K562 (cell line): Measurements from ENCODE around the gene SF3B3. TPM values are rescaled to one million over a fixed set of nuclear protein-coding genes. Genes with fewer than 3 reads are reported as not detected.

Experiments
- ATAC-seq: fragments of 200-7000 bp; cut with Tn5 transposase; 3 replicates; pipeline ENCODE4 v1.9.1; 2020; ENCODE audit warnings: moderate library complexity
- BruUV-seq: library from RNA; stranded (reverse); fragments of 400-500 nt; replicated peaks from 2 replicates; lab custom pipeline; 2021; lab: Mats Ljungman, UMichigan
- CTCF ChIA-PET: fragments of 300-600 bp; formaldehyde crosslinking; extraction: SDS; loops from one replicate; lab custom pipeline; 2021; ENCODE audit warnings: low intra/inter-chr PET ratio; lab: Yijun Ruan, JAX
- POLR2A ChIA-PET: fragments of 300-600, 350-650 bp; sonication (Branson Sonifier 250); formaldehyde crosslinking; extraction: SDS; loops from one replicate; lab custom pipeline; 2021; ENCODE audit warnings: antibody characterized with exemption, inconsistent platforms; lab: Yijun Ruan, JAX
- DNase-seq, 4 experiments: peaks; one replicate each; pipeline versions ENCODE4 v3.0.0 to v3.0.0-alpha.2; 2011 to 2018; ENCODE audit warnings: low spot score in 3 of 4, mixed read lengths in 3 of 4; ENCODE audit errors: extremely low read depth in 1 of 4
- FAIRE-seq: peaks from 2 replicates; lab custom pipeline; 2011; peaks lifted over from hg19 to GRCh38; lab: Jason Lieb, UNC
- H2AFZ ChIP-seq: 2 replicates; pipeline ENCODE4 v1.6.0; 2011; ENCODE audit warnings: low read depth, low read length, control low read depth, inconsistent platforms
- H3K27ac ChIP-seq: fragments of 200-600 bp; 3 replicates; pipeline ENCODE4 v1.8.0; 2011; ENCODE audit warnings: low read depth, mild to moderate bottlenecking, control low read depth, inconsistent platforms, low read length, moderate library complexity, mixed read lengths; ENCODE audit errors: extremely low read depth
- H3K27me3 ChIP-seq, 2 experiments: fragments of 300-600 bp in 1 of 2; 2 replicates in 1 of 2; 3 replicates in 1 of 2; pipeline versions ENCODE4 v1.6.0 to v1.8.0; 2011; ENCODE audit warnings: inconsistent platforms in 2 of 2, low read length in 2 of 2, mild to moderate bottlenecking in 1 of 2, mixed read lengths in 1 of 2, moderate library complexity in 1 of 2; ENCODE audit not compliant: control insufficient read depth in 2 of 2, insufficient read depth in 2 of 2
- H3K36me3 ChIP-seq: fragments of 300-600 bp; 3 replicates; pipeline ENCODE4 v1.8.0; 2011; ENCODE audit warnings: mild to moderate bottlenecking, low read length, inconsistent platforms; ENCODE audit not compliant: control insufficient read depth, insufficient read depth
- H3K4me1 ChIP-seq, 2 experiments: fragments of 200-600 bp in 1 of 2; replicated peaks in 1 of 2; 2 replicates in 1 of 2; 3 replicates in 1 of 2; pipeline versions ENCODE4 v1.5.1 to v1.8.0; 2011; ENCODE audit warnings: inconsistent platforms in 2 of 2, low read length in 2 of 2, mild to moderate bottlenecking in 1 of 2, mixed read lengths in 1 of 2, moderate library complexity in 1 of 2; ENCODE audit not compliant: control insufficient read depth in 2 of 2, insufficient read depth in 2 of 2
- H3K4me2 ChIP-seq: 2 replicates; pipeline ENCODE4 v1.6.1; 2011; ENCODE audit warnings: low read length, control low read depth, inconsistent platforms, mixed read lengths; ENCODE audit not compliant: insufficient read depth
- H3K4me3 ChIP-seq: fragments of 200-600 bp; sonication (generic), shearing (Covaris generic); 2 replicates; pipeline ENCODE4 v1.5.1; 2016; ENCODE audit warnings: control low read depth, inconsistent platforms
- H3K79me2 ChIP-seq: fragments of 200-600 bp; 3 replicates; pipeline ENCODE4 v1.8.0; 2011; ENCODE audit warnings: low read length, inconsistent platforms; ENCODE audit not compliant: control insufficient read depth, insufficient read depth
- H3K9ac ChIP-seq, 2 experiments: 2 replicates each; pipeline versions ENCODE4 v1.6.0 to v1.6.1; 2011; ENCODE audit warnings: low read depth in 2 of 2, low read length in 2 of 2, control low read depth in 1 of 2, inconsistent platforms in 1 of 2, mild to moderate bottlenecking in 1 of 2, mixed read lengths in 1 of 2; ENCODE audit not compliant: insufficient read depth in 1 of 2
- H3K9me1 ChIP-seq: one replicate; pipeline ENCODE4 v1.6.0; 2011; ENCODE audit warnings: inconsistent platforms, mild to moderate bottlenecking, low read length, moderate library complexity; ENCODE audit not compliant: control insufficient read depth, insufficient read depth
- H3K9me3 ChIP-seq: replicated peaks from 2 replicates; pipeline ENCODE4 v1.5.1; 2011; ENCODE audit warnings: low read depth, low read length, inconsistent platforms; ENCODE audit not compliant: control insufficient read depth, insufficient read depth
- H4K20me1 ChIP-seq: replicated peaks from 2 replicates; pipeline ENCODE4 v1.6.1; 2011; ENCODE audit warnings: low read length, inconsistent platforms, mixed read lengths; ENCODE audit not compliant: control insufficient read depth, insufficient read depth
- ADNP ChIP-seq: fragments of 200-800 bp; sonication (Bioruptor generic); IDR thresholded peaks from 2 replicates; pipeline ENCODE4 v1.6.1; 2016; ENCODE audit warnings: missing genetic modification characterization, missing compliant biosample characterization
- GATAD2B ChIP-seq: fragments of 450-650 bp; IDR thresholded peaks from 2 replicates; pipeline ENCODE4 v1.6.1; 2017; ENCODE audit warnings: mild to moderate bottlenecking, borderline replicate concordance
- HDAC8 ChIP-seq: fragments of 450-650 bp; IDR thresholded peaks from 2 replicates; pipeline ENCODE4 v1.6.1; 2016; ENCODE audit warnings: mild to moderate bottlenecking, missing genetic modification characterization, moderate library complexity, missing compliant biosample characterization
- HOXB6 ChIP-seq: fragments of 250-450 bp; sonication (Bioruptor Pico); IDR thresholded peaks from 2 replicates; pipeline ENCODE4 v1.5.1; 2022; ENCODE audit warnings: mild to moderate bottlenecking, borderline replicate concordance
- ILF3 ChIP-seq: fragments of 450-650 bp; IDR thresholded peaks from 2 replicates; pipeline ENCODE4 v1.6.1; 2018; ENCODE audit warnings: antibody characterized with exemption, mild to moderate bottlenecking, moderate library complexity, borderline replicate concordance
- KDM4B ChIP-seq, 2 experiments: fragments of 450-650 bp in 1 of 2; sonication (generic) in 1 of 2; IDR thresholded peaks; 2 replicates each; pipeline ENCODE4 v1.6.1; 2016 to 2017; ENCODE audit warnings: borderline replicate concordance in 2 of 2, antibody characterized with exemption in 1 of 2, low read depth in 1 of 2, mild to moderate bottlenecking in 1 of 2
- KLF6 ChIP-seq: fragments of 250-450 bp; sonication (Bioruptor Pico); IDR thresholded peaks from 2 replicates; pipeline ENCODE4 v1.4.0; 2020; ENCODE audit warnings: mild to moderate bottlenecking, moderate library complexity, borderline replicate concordance
- MEF2D ChIP-seq: conservative IDR thresholded peaks from 2 replicates; pipeline ENCODE4 v1.6.1; 2016; ENCODE audit warnings: low read depth, missing genetic modification characterization, missing compliant biosample characterization
- NCOA2 ChIP-seq, 2 experiments: fragments of 450-650 bp; IDR thresholded peaks; 2 replicates each; pipeline ENCODE4 v1.6.1; 2018; ENCODE audit warnings: mild to moderate bottlenecking in 2 of 2, moderate library complexity in 1 of 2; ENCODE audit not compliant: partially characterized antibody in 2 of 2
- PRPF4 ChIP-seq: fragments of 200-400 bp; formaldehyde crosslinking; IDR thresholded peaks from one replicate; pipeline ENCODE4 v1.6.1; 2017; ENCODE audit warnings: low read length, low read depth, mild to moderate bottlenecking; ENCODE audit not compliant: insufficient read depth, poor library complexity, severe bottlenecking
- RBM15 ChIP-seq: fragments of 200-400 bp; formaldehyde crosslinking; IDR thresholded peaks from 2 replicates; pipeline ENCODE4 v1.6.1; 2018; ENCODE audit warnings: mild to moderate bottlenecking, low read length, moderate library complexity; ENCODE audit not compliant: insufficient read depth
- RFX7 ChIP-seq: fragments of 250-450 bp; sonication (Bioruptor Pico); IDR thresholded peaks from 2 replicates; pipeline ENCODE4 v1.5.1; 2021; ENCODE audit warnings: mild to moderate bottlenecking
- RUNX1 ChIP-seq: sonication (generic); IDR thresholded peaks from 2 replicates; pipeline ENCODE4 v1.6.1; 2016; ENCODE audit warnings: antibody characterized with exemption, low read depth
- SMARCA5 ChIP-seq: fragments of 450-650 bp; IDR thresholded peaks from 2 replicates; pipeline ENCODE4 v1.6.1; 2016
- ZC3H8 ChIP-seq: fragments of 450-650 bp; IDR thresholded peaks from 2 replicates; pipeline ENCODE4 v1.6.1; 2017
- ZFP30 ChIP-seq: fragments of 250-450 bp; sonication (Bioruptor Pico); IDR thresholded peaks from 2 replicates; pipeline ENCODE4 v1.8.0; 2022; ENCODE audit warnings: moderate library complexity, mild to moderate bottlenecking, inconsistent platforms, borderline replicate concordance
- ZNF445 ChIP-seq: fragments of 250-450 bp; sonication (Bioruptor Pico); IDR thresholded peaks from 2 replicates; pipeline ENCODE4 v1.4.0; 2020; ENCODE audit warnings: low read depth, mild to moderate bottlenecking, moderate library complexity
- ZNF668 ChIP-seq: fragments of 250-450 bp; sonication (Bioruptor Pico); IDR thresholded peaks from 2 replicates; pipeline ENCODE4 v1.8.0; 2022; ENCODE audit warnings: mild to moderate bottlenecking, inconsistent platforms
- WGBS: fragments of 100-300 bp; shearing (Covaris generic); methylation state at CpG from one replicate; pipeline ENCODE4 v1.1.6; 2016; ENCODE audit warnings: low coverage, mixed read lengths; ENCODE audit not compliant: insufficient coverage; ENCODE audit errors: missing lambda C conversion rate; 5-methylcytosine and 5-hydroxymethylcytosine counted together
- in situ Hi-C: fragments of 300-500 bp; cut with MboI; formaldehyde crosslinking; loops from 4 replicates; pipeline ENCODE4 v1.15.0; 2018; ENCODE audit warnings: inconsistent platforms, mixed read lengths
- intact Hi-C: fragments of 100-400 bp; cut with micrococcal nuclease; formaldehyde crosslinking; loops from 2 replicates; pipeline ENCODE4 v1.14.2; 2022
- polyA plus RNA-seq, 8 experiments: library from polyadenylated mRNA; depleted of rRNA in 4 of 8; stranded (reverse) in 5 of 8; unstranded in 3 of 8; fragments of >200 nt; fragmentation: Nextera tagmentation in 2 of 8; fragmentation: Illumina TruSeq in 1 of 8; extraction: Ambion mirVana in 2 of 8; extraction: Trizol in 1 of 8; gene quantifications; 2 replicates each; pipeline versions ENCODE4 v1.2.1 to v1.2.3, GENCODE V29; 2011 to 2014; ENCODE audit warnings: inconsistent platforms in 1 of 8, missing spikeins in 1 of 8
- total RNA-seq, 7 experiments: library from RNA; depleted of rRNA in 6 of 7; stranded (reverse); fragments of >200 nt in 6 of 7; fragmentation: Illumina TruSeq in 2 of 7; extraction: Trizol in 2 of 7; gene quantifications; 2 replicates each; pipeline versions ENCODE4 v1.2.1 to v1.2.3, GENCODE V29; 2011 to 2021; ENCODE audit warnings: low replicate concordance in 1 of 7
- TF ChIP-seq, protein P1 (sequence below): fragments of 250-450 bp; sonication (Bioruptor Pico); IDR thresholded peaks from 2 replicates; pipeline ENCODE4 v1.4.0; 2020; ENCODE audit warnings: mild to moderate bottlenecking, moderate library complexity
- TF ChIP-seq, protein P2 (sequence below): sonication (generic); formaldehyde crosslinking; IDR thresholded peaks from 2 replicates; pipeline ENCODE4 v1.8.1; 2023; ENCODE audit warnings: mild to moderate bottlenecking, missing genetic modification reagents, moderate library complexity

The SF3B3 gene
- total and polyA plus RNA-seq, 9 of the 15 experiments (the other 6 are each of a cell fraction or from before 2014, with no cell fraction given) = 98.9 to 546 (median 221) TPM

DNA sequence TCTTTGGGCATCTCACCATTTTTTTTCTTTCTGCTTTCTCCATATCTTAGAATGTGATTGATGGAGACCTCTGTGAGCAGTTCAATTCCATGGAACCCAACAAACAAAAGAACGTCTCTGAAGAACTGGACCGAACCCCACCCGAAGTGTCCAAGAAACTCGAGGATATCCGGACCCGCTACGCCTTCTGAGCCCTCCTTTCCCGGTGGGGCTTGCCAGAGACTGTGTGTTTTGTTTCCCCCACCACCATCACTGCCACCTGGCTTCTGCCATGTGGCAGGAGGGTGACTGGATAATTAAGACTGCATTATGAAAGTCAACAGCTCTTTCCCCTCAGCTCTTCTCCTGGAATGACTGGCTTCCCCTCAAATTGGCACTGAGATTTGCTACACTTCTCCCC, 48.0 kb downstream of the SF3B3 start:
- Histone ChIP-seq H3K4me3 (no peak overlapping the region), H3K4me2 (no peak overlapping the region), H3K9ac (no peak overlapping the region), H3K36me3 (peaks cover 82% of the 10 kb centered on the region), H3K9me1 (no peaks in the 10 kb centered on the region), H3K79me2 (no peaks in the 10 kb centered on the region), H3K9me3 (no peaks in the 10 kb centered on the region), H2AFZ (no peak overlapping the region), H3K4me1 (no peaks in the 10 kb centered on the region; a peak in 1 of 5 replicates), H4K20me1 (peaks cover 24% of the 10 kb centered on the region), H3K27me3 (no peaks in the 10 kb centered on the region), H3K27ac (no peak overlapping the region)
- TF ChIP-seq, protein P1, sequence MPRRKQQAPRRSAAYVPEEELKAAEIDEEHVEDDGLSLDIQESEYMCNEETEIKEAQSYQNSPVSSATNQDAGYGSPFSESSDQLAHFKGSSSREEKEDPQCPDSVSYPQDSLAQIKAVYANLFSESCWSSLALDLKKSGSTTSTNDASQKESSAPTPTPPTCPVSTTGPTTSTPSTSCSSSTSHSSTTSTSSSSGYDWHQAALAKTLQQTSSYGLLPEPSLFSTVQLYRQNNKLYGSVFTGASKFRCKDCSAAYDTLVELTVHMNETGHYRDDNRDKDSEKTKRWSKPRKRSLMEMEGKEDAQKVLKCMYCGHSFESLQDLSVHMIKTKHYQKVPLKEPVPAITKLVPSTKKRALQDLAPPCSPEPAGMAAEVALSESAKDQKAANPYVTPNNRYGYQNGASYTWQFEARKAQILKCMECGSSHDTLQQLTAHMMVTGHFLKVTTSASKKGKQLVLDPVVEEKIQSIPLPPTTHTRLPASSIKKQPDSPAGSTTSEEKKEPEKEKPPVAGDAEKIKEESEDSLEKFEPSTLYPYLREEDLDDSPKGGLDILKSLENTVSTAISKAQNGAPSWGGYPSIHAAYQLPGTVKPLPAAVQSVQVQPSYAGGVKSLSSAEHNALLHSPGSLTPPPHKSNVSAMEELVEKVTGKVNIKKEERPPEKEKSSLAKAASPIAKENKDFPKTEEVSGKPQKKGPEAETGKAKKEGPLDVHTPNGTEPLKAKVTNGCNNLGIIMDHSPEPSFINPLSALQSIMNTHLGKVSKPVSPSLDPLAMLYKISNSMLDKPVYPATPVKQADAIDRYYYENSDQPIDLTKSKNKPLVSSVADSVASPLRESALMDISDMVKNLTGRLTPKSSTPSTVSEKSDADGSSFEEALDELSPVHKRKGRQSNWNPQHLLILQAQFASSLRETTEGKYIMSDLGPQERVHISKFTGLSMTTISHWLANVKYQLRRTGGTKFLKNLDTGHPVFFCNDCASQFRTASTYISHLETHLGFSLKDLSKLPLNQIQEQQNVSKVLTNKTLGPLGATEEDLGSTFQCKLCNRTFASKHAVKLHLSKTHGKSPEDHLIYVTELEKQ = no peak
- TF ChIP-seq NCOA2 (IDR thresholded peaks at IDR 0.05; ENCODE audit: partially characterized antibody in 2 of 2) (no peak), HDAC8 (no peak), SMARCA5 (no peak), ZNF445 (no peak), RBM15 (no peak), ZC3H8 (no peak), KDM4B (IDR thresholded peaks at IDR 0.05; ENCODE audit: borderline replicate concordance in 2 of 2, low read depth in 1 of 2) (no peak), PRPF4 (no peak), RUNX1 (no peak), ILF3 (no peak), ZFP30 (CRISPR knock-in tag) (no peak), KLF6 (CRISPR knock-in tag) (no peak), ZNF668 (CRISPR knock-in tag) (no peak), MEF2D (tag) (no peak), GATAD2B (no peak), ADNP (tag) (no peak), HOXB6 (CRISPR knock-in tag) (no peak), RFX7 (no peak)
- TF ChIP-seq, protein P2, sequence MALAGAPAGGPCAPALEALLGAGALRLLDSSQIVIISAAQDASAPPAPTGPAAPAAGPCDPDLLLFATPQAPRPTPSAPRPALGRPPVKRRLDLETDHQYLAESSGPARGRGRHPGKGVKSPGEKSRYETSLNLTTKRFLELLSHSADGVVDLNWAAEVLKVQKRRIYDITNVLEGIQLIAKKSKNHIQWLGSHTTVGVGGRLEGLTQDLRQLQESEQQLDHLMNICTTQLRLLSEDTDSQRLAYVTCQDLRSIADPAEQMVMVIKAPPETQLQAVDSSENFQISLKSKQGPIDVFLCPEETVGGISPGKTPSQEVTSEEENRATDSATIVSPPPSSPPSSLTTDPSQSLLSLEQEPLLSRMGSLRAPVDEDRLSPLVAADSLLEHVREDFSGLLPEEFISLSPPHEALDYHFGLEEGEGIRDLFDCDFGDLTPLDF (CRISPR knock-in tag) = no peak
- FAIRE-seq = no peak
- ChIA-PET CTCF (no interaction called here), POLR2A (interaction anchor here (1.1 kb wide), 1 partner anchor 13 kb away, joined by 3 read pairs; no protein-coding TSS in a partner anchor)
- TSS peak; percentile 23 for BruUV-seq
- intact Hi-C loops (loop anchor here (5.0 kb wide), 1 partner anchor 34 kb away; no protein-coding TSS in a partner anchor), in situ Hi-C loops (no loop called here)
- no peak for DNase-seq
- WGBS = 95% methylated on average over 8 of the region's 8 CpGs
- ATAC-seq = no peak
